Left forelimb (tissue), 1 donor: ENCODE measurements around the gene YY1.
"Not testable (repeated sequence)": the region's sequence is repeated elsewhere in the genome, so short reads cannot be mapped to it uniquely, and the experiment has no call there.

Source experiments
- DNase-seq: peaks from one replicate; pipeline ENCODE4 v3.0.0-alpha.2; 2018; ENCODE audit warnings: low spot score

Gene YY1

DNA sequence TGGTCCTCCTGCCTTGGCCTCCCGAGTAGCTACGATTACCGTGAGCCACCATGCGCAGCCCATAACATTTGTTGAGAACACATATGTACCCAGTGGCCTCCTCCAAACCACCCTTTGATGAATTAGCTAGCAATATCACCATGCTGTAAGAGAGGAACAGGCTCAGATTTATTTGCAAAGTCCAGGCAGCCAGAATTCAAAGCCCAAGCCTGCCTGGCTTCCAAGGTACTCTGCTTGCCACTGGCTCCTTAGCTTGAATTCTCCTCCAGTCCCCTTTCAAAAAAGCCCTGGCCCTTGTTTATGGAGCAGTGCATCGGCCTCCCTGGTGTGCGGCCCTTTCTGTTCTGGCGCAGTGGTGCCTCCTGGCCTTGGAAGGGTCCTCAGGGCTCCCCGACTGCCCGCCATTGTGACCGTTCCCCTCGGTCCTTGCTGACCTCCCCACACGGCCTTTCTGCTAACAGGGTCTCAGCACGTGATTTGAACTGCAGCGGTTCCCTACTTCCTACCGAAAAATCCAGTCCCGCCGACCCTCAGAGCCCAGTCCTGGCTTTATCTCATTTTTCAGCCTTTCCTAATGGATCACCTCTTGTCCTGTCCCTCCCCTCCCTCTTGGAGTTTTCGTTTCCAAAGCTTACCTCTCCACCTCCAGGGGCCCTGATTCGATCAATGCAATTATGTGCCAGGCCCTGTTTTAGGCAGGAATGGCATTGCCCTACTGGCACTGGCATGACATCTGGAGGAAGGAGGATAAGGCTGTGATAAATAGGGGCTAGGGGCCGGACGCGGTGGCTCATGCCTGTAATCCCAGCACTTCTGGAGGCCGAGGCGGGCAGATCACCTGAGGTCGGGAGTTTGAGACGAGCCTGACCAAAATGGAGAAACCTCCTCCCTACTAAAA, 45.3 kb downstream of the YY1 start:
- DNase-seq = peak; percentile 59

DNA sequence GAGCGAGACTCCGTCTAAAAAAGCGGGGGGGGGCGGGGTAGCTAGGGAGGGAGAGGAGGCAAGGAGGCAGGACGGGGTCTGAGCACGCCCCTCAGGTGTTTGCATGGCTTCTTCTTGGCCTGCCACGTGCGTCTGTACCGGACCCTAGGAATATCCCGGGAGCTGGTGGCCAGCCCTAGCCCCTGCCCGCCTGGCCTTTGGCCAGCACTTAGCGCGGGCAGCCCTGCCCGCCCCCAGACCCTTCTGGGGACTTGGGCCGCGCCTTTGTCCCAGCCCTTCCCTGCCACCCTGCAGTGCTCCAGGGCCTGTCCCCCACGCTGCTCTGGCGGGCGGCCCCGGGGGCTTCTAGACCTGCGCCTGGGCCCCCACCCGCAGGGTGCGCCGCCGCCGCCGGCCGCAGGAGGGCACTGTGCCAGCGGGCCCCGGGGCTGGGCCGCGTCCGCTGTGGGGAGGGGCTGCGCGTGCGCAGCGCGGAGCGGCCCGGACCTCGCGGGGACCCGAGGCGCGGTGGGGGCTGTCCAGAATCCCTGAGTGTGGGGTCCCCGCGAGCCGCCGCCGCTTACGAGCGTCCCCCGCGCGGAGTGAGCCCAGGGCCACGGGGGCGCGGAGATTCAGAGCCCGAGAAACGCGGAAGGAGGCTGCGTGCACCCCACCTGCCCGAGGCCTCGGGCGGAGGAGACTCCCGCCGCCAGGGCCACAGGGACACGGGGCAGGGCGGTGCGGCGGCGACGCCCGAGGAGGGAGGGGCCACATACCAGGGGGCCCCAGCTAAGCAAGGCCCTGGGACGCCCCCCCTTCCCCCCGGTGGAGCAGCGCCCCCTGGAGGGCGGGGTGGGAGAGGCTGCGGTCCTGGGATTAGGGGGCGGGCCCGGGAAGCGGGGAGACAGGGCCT, 46.3 kb downstream of the YY1 start:
- peak; percentile 85 for DNase-seq

DNA sequence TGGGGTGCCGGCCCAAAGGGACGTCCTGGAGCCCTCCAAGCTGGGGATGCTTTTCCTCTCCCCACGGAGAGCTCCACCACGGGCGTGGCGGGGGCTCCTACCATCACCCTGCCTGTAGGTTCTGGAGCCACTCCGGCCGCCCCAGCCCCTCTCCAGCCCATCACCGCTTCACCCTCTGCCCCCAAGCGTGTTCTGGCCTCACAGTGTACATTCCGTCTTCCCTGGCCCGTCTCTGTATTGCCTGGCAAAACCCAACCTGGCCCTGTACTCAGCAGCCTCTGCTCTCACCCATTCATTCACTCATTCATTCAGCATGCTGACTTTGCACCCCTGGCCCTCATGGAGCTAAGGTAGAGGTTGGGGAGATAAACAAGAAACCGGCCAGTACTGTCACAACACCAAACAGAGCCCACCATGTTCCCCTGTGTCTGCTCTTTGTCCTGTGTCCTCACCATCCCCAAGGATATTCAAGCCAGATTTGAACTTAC, 47.0 kb downstream of the YY1 start:
- DNase-seq = no peak

DNA sequence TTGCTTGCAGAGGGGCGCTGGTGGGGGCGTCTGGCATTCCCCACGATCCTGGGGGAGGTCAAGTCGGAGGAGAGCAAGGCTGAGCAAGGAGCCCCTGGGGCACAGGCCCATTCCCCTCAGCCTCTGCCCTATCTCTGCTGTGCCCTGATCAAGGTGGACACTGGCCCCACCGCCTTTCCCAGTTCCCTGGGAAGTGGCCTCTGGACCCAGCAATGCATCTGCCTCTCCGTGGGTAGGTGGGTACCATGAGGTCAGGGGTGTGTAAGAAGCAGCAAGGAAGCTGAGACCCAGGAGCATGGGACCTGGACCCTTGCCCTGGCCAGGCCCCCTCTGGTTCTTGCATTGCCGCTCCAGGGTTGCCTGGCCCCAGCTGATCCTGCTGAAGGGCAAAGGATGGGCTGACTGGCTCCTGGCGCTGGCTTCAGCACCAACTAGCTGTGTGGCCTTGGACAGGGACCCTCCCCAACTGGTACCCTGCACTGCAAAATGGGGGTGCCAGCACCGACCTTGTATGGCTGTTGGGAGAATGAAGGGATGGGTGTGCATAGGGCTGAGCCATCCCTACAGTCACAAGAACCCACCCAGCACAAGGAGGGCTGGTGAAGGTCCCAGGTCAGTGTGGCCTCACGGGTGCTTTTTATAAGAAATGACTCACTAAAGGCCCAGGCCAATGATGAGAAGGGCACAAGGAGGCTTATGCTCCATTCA, 47.7 kb downstream of the YY1 start:
- no peak for DNase-seq

DNA sequence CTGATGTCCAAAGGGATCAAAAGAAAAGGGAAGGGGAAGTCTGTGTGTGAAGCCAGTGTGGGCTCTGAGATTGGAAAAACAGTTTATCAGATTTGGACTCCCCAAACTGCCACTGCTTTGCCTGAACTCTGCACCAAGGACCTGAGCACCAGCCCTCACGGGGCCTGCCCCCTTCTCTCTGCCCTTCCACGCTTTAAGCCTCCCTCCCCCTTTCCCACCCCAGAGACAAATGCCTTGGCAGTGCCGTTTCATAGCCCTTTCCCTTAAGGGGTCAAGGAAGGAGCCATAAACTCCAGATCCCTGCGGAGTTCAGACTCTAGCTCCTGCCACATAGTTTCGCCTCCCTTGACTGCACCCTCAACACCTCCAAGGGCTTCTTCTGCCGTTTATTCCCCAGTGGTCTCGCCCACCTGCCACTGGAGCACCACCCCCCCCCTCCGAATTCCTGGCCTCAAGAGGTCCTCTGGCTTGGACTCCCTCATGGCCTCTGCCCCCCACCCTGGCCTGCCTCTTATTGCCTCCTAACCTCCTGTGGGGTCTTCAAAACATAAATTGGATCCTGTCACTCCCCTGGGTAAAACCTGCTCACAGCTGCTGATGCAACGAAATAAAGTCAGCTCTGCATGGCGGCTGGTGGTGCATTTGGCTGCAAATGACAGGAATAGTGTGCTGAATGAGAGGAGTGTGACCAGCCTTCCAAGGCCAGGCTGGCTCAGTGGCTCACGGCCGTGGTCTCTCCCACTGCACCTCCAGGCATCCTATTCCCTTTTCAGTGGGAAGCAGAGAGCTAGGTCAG, 48.5 kb downstream of the YY1 start:
- no peak for DNase-seq

DNA sequence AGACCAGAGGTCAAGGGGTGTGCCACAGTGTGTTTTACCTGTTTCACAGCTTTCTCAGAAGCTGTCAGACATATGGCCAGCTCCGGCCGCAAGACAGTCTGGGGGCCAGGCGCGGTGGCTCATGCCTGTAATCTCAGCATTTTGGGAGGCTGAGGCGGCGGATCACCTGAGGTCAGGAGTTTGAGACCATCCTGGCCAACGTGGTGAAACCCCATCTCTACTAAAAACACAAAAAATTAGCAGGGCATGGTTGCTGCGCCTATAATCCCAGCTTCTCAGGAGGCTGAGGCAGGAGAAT, 49.0 kb downstream of the YY1 start:
- DNase-seq = not testable (repeated sequence)

DNA sequence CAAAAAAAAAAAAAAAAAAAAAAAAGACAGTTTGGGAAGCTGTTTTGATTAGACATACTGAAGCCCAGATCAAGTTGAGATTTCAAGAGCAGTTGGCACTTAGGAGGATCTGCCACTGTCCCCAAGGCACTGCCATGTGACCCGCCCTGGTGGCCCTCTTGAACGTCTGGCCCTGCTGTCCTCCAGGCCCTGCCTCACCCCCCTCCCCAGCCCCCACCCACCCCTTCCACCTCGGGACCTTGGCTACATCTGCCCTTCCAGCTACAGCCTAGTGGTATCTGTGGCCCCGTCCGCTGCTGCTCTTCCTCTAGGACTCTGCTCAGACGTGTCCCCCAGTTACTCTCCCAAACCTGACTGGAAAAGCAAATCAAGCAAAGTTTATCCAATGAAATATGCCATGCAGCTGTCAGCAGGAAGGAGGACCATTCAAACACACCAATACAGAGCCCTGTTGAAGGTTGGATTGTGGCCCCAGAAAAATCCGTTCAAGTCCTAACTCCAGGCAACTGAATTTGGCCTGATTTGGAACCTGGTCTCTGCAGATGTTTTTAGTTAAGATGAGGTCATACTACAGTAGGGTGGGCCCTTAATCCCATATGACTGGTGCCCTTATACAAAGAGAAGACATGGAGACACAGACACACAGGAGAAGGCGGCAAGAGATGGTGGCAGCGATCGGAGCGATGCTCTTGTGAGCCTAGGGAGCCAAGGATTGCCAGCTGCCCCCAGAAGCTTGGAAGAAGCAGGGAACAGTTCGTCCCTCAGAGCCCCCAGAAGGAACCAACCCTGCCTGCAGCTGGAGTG, 49.6 kb downstream of the YY1 start:
- DNase-seq = no peak

DNA sequence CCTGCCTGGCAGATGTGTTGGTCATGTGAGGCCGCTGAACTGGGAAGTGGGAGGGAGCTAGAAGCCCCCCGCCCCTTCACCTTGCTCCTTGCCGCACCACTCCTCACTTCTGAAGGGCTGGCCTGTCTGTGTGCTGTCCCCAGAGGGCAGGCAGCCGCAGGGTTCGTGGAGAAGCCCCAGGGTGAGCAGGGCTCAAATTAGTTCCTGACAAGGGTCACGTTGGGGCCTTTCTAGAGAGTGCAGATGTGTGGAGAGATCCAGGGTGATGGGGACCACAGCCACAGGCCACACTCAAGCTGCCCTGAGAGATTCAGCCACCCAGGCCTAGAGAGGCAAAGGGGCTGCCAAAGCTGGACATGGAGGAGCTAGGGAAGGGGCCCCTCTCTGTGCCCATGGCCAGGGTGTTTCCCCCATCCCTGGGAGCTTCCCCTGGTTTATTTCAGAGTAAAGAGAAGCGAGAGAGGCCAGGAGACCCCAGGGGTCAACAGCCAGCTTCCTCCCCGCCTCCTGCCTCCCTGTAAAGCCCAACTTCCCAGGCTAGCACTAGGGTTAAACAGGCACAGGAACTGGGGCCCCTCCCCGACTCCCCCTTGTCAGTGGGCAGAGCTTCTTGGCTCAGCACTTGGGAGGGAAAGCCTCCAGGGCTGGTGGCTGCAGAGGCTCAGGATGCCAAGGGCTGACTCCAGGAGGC, 51.1 kb downstream of the YY1 start:
- no peak for DNase-seq

DNA sequence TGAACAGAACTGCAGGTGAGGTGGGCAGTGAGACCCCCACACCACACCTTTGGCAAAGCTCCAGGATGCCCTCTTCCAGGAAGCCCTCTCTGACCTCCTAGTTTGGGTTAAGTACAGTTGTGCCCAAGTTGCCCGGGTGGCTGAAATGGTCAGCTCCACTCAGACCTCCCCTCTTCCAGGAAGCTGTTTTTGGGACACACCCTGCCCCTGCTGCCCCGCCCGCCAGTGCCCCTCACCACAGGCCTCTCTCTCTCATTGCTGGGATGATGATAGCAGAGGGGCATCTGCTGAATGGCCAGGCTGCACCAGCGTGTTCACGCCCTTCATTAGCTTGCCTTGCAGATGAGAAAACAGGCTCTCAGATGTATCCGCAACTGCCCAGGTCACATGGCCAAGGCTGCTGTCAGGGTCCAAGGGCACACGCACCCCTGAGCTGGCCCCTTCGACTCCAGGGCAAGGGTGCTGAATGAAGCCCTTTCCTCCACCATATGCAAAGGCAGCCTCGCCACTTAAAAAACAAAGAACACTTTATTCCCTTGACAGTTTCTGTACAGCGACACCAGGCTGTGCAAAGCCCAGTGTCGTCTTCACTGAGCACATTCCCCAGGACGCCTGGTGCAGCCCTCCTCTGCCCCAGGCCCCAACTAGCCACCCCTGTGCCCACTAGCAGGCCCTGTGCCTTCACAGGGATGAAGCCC, 51.8 kb downstream of the YY1 start:
- no peak for DNase-seq

DNA sequence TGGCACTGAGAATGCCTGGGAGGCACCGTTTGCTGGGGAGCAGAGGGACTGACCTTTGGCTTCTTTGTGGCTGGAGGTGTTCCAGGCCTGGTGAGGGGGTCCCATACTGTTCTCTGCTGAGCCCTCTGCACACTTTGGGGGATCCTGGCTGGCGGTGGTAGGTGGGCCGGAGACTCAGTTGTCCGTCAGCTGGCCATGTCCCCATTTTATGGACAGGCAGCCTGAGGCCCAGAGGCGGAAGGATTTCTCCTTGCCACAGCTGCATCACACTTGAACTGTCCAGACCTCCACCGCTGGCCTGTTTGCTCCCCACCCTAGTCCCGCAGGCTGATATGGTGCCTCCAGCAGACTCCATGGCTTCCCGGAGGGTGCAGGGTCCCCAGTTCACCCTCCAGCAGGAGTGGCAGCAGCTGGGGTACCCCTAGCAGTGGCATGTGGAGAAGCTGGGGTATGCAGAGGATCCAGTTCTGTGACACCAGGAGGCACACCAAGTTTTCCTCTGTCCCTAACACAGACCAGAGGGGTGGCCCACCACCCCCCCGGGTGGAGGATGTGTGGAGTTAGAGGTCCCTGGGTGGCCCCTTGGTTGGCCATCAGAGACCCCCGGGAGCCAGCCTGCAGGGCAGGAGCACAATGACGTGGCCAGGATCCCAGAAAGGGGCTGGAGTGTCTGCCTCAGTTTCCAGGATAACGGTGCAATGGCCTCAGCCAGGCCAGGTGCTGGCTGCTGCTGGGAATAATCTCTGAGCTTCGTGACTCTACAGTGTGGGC, 52.5 kb downstream of the YY1 start:
- peak; percentile 58 for DNase-seq

DNA sequence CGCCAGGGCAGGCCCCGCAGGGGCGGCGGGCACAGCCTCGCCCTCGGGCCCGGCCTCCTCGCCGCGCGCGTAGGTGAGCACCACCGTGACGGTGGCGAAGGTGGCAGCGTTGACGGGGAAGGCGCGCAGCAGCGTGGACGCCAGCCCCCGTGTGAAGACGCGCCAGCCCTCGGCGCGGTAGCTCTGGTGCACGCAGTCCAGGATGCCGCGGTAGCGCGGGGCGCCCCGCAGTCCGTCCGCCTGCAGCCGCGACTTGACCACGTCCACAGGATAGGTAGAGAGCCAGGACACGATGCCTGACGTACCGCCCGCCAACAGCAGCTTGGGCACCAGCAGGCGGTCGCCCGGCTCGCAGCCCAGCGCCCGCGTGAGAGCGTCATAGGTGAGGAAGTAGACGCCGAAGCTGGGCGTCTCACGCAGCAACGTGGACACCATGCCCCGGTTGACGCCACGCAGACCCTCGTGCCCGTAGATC, 53.4 kb downstream of the YY1 start:
- DNase-seq = no peak

DNA sequence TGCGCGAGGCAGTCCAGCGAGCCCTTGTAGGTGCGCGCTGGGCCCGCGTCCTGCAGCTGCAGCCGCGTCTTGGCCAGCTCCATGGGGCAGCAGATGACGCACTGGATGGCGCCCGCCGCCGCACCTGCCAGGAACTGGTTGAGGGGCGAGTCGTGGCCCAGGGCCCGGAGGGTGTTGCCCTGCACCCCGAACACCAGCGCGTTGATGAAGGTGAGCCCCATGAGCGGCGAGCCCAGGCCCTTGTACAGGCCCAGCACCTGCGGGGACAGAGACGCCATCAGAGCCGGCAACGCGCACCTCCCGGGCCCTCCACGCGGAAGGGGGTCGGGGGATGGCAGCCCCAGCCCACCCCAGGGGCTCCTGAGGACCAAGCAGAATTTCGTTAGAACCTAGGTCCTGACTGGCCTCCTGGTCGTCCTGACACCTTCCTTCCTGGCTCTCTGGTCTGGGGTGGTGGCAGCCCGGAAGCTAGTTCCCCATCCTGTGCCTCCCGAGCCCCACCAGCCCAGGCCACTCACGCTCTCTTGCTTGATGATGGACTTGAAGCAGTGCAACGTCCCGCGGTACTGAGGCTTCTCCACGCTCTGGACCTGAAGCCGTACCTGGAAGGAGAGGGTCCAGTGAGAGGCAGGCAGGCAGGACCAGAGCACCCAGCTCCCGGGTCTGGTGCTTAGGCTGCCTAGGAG, 54.0 kb downstream of the YY1 start:
- no peak for DNase-seq

DNA sequence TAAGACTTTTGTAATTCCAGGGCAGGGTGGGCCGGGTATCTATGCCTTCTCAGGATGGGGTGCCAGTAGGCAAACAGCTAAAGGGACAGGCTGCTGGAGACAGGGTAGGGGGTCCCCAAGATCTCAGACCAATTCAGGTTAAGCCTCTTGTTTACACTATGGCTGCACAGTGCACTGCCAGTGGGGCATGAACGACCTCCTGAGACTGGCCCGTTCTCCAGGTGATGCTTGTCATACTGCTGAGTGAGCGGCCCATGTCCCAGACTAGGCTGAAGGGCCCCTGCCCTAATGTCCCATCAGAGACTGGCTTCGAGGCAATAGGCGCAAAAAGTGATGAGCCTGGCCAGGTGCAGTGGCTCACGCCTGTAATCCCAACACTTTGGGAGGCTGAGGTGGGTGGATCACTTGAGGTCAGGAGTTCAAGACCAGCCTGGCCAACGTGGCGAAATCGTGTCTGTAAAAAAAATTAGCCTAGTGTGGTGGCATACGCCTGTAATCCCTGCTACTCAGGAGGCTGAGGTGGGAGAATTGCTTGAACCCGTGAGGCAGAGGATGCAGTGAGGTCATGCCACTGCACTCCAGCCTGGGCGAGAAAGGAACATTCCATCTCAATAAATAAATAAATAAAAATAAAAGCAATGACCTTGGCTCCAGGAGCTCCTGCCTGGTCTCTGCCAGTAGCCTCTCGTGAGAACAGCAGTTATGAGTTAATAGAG, 54.7 kb downstream of the YY1 start:
- no peak for DNase-seq

DNA sequence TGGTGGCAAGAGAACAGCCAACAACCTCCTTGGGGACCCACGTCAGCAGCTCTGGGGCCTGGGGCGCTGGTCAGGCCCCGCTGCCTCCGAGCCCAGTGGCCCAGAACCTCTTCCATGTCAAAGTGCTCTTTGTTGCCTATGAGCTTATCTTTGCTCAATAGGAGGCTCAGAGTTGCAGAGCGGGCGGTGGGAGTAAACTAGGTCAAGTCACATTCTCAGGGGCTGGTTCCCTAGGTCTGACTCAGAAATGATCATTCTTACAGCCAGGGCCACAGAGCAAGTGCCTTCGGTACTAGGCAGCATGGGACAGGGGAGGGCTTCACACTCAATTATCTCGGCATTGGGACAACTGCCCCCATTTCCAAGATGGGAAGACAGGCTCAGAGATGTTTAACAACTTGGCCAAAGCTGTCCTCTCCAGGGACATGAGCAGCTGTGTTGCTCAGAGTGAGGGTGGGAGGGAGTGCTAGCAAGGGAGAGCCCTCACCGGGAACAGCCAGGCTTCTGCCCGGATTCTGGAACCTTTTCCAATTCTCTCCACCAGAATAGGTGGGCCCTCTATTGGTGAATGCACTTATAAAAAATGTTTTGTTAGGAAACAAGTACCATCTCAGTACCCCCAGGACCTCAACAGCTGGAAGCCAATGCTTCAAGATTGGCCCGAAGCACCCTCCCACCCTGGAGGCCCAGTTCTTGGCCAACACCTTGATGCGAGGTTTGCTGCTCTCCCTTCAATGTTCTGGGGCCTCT, 55.4 kb downstream of the YY1 start:
- no peak for DNase-seq

DNA sequence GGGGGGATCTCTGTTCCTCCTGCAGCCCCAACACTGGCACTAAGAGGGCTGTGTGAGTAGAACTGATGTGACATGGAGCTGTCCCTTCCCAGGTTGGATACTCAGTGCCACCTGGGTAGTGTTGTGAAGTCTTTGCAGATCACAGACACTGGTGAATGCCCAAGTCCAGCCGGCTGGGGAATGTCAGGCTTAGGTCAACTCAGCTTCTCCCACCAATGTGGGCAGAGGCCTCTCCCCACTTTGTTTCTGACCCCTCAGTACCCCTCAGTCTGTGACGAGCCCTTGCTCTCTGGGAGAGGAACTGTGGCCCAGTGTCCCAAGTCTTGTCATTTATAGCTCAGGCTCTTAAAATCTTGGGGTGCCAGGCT, 56.0 kb downstream of the YY1 start:
- no peak for DNase-seq

DNA sequence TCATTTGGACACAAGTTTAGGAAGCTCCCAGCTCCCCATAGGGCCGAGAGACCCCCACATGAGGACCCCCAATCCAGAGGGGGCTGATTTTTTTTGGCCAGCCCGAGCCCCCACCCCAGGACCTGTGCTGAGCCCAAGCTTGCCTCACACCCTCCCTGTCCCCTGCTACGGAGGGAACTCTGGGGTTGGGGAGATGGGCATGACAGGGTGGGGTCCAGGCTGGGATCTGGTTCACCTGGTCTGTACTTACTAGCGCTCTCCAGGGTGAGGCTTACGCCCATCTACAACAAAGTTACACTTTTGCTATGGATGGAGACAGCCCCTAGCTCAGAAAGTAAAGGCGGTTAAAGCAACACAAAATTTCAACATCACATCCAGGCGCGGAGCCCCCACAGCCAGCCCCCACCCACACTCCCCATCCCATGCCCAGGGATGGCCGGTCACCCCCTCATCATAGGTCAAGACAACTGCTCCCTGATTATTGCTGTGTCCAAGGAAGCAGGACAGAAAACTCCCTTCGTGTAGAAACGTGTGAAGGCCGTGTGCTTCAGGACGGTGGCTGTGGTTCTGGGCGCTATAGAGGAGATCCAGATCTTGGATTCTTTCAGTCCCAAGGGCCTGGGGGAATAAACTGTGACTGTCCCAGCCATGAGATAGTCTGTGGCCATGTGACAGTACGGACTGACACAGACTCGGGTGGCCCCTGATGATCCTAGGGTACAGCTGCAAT, 56.6 kb downstream of the YY1 start:
- DNase-seq = no peak
